K562 (cell line): ENCODE data around the gene RPL34. TPM values are rescaled to one million over a fixed set of nuclear protein-coding genes. Genes with fewer than 3 reads are reported as not detected.
A peak's percentile ranks its signal among the peaks of the same experiment; 100 is the strongest.

Source experiments
- CREB1 ChIP-seq, 2 experiments: sonication (generic) in 1 of 2; formaldehyde crosslinking in 1 of 2; IDR thresholded peaks; 2 replicates each; pipeline versions ENCODE4 v1.6.1 to v1.8.0; 2012 to 2022; ENCODE audit warnings: inconsistent platforms in 1 of 2, mild to moderate bottlenecking in 1 of 2, missing genetic modification reagents in 1 of 2, moderate library complexity in 1 of 2
- CREB3 ChIP-seq: fragments of 450-650 bp; conservative IDR thresholded peaks from 2 replicates; pipeline ENCODE4 v1.6.1; 2016; ENCODE audit warnings: missing genetic modification characterization, low read depth, mild to moderate bottlenecking, missing compliant biosample characterization, moderate library complexity
- NR2C1 ChIP-seq, 2 experiments: fragments of 450-650 bp; IDR thresholded peaks; 2 replicates each; pipeline ENCODE4 v1.6.1; 2017; ENCODE audit warnings: mild to moderate bottlenecking in 2 of 2, antibody characterized with exemption in 1 of 2, inconsistent platforms in 1 of 2, missing compliant biosample characterization in 1 of 2, missing genetic modification characterization in 1 of 2
- PML ChIP-seq: IDR thresholded peaks from 2 replicates; pipeline ENCODE4 v1.6.1; 2012; ENCODE audit warnings: low read length, inconsistent platforms
- POU5F1 ChIP-seq: fragments of 150-350 bp; IDR thresholded peaks from 2 replicates; pipeline ENCODE4 v1.6.1; 2014; ENCODE audit warnings: borderline replicate concordance, low read length, low read depth, mild to moderate bottlenecking; ENCODE audit not compliant: partially characterized antibody
- SPI1 ChIP-seq: IDR thresholded peaks from 2 replicates; pipeline ENCODE4 v1.6.1; 2011; ENCODE audit warnings: low read depth, low read length, control low read depth, borderline replicate concordance
- ZBTB40 ChIP-seq, 2 experiments: fragments of 450-650 bp in 1 of 2; sonication (generic) in 1 of 2; formaldehyde crosslinking in 1 of 2; IDR thresholded peaks; 2 replicates each; pipeline versions ENCODE4 v1.7.1 to v1.9.0; 2016 to 2022; ENCODE audit warnings: inconsistent platforms in 1 of 2, mild to moderate bottlenecking in 1 of 2, missing genetic modification reagents in 1 of 2
- ZBTB43 ChIP-seq: sonication (generic); formaldehyde crosslinking; IDR thresholded peaks from 2 replicates; pipeline ENCODE4 v1.8.0; 2023; ENCODE audit warnings: mild to moderate bottlenecking, missing genetic modification reagents
- polyA plus RNA-seq, 8 experiments: library from polyadenylated mRNA; depleted of rRNA in 4 of 8; stranded (reverse) in 5 of 8; unstranded in 3 of 8; fragments of >200 nt; fragmentation: Nextera tagmentation in 2 of 8; fragmentation: Illumina TruSeq in 1 of 8; extraction: Ambion mirVana in 2 of 8; extraction: Trizol in 1 of 8; gene quantifications; 2 replicates each; pipeline versions ENCODE4 v1.2.1 to v1.2.3, GENCODE V29; 2011 to 2014; ENCODE audit warnings: inconsistent platforms in 1 of 8, missing spikeins in 1 of 8
- total RNA-seq, 7 experiments: library from RNA; depleted of rRNA in 6 of 7; stranded (reverse); fragments of >200 nt in 6 of 7; fragmentation: Illumina TruSeq in 2 of 7; extraction: Trizol in 2 of 7; gene quantifications; 2 replicates each; pipeline versions ENCODE4 v1.2.1 to v1.2.3, GENCODE V29; 2011 to 2021; ENCODE audit warnings: low replicate concordance in 1 of 7

RPL34 gene
- total and polyA plus RNA-seq, 9 of the 15 experiments (the other 6 are each of a cell fraction or from before 2014, with no cell fraction given), result 1,612 to 4,502 (median 2,593) TPM

- TF ChIP-seq CREB3 (tag) (0 out of 2 replicates have a peak, but pooled peaks have one; percentile 27), POU5F1 (peak; percentile 48), NR2C1 (IDR thresholded peaks at IDR 0.05) (peak; percentile 99), NR2C1 (tag; IDR thresholded peaks at IDR 0.05) (peak; percentile 100), ZBTB43 (CRISPR knock-in tag) (no peak), CREB1 (IDR thresholded peaks at IDR 0.05) (peak; percentile 95), CREB1 (CRISPR knock-in tag; IDR thresholded peaks at IDR 0.05) (peak; percentile 95), PML (peak; percentile 95), SPI1 (peak; percentile 41; the same call in 1 of the 2 replicates), ZBTB40 (IDR thresholded peaks at IDR 0.05) (peak; percentile 97), ZBTB40 (CRISPR knock-in tag; IDR thresholded peaks at IDR 0.05) (no peak)
Measured at GRCh38 chr4:108620101-108620932, at the start of gene RPL34 (continued).
